ENCODE data around the gene TTC28.

- TF ChIP-seq CTCF (conservative IDR thresholded peaks at IDR 0.05 in 1 of 2, IDR thresholded peaks at IDR 0.05 in 1 of 2; ENCODE audit: low read depth in 1 of 2, low read length in 2 of 2), result peak in 1 of 2 donors; percentile 17
- no peak for TF ChIP-seq EZH2 (IDR thresholded peaks at IDR 0.05; ENCODE audit: low read length, missing control alignments)
Observed at GRCh38 chr22:27937453-27937852, 742.2 kb downstream of the TTC28 start.
